GM12874 (cell line): ENCODE data around the gene ZNF783.

Experiments
- TF ChIP-seq, protein P1 (sequence below): IDR thresholded peaks from 2 replicates; pipeline ENCODE4 v1.5.1; 2011; ENCODE audit warnings: low read depth, mild to moderate bottlenecking, control low read depth, low read length, moderate library complexity; ENCODE audit not compliant: insufficient read depth

The ZNF783 gene

DNA sequence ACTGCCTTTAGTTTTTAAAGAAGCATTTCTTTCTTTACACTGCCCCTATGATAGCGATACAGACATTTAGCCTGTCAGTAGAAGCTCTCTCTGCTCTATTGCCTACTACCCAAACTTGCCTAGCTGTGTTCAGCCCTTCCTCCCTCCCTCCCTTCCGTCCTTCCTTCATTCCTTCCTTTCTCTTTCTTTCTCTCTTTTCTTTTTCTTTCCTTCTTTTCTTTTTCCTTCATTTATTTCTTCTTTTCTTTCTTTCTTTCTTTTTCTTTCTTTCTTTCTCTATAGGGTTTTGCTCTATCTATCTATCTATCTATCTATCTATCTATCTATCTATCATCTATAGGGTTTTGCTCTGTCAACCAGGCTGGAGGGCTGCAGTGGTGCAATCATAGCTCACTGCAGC is 29.6 kb upstream of the ZNF783 start:
- TF ChIP-seq, protein P1, sequence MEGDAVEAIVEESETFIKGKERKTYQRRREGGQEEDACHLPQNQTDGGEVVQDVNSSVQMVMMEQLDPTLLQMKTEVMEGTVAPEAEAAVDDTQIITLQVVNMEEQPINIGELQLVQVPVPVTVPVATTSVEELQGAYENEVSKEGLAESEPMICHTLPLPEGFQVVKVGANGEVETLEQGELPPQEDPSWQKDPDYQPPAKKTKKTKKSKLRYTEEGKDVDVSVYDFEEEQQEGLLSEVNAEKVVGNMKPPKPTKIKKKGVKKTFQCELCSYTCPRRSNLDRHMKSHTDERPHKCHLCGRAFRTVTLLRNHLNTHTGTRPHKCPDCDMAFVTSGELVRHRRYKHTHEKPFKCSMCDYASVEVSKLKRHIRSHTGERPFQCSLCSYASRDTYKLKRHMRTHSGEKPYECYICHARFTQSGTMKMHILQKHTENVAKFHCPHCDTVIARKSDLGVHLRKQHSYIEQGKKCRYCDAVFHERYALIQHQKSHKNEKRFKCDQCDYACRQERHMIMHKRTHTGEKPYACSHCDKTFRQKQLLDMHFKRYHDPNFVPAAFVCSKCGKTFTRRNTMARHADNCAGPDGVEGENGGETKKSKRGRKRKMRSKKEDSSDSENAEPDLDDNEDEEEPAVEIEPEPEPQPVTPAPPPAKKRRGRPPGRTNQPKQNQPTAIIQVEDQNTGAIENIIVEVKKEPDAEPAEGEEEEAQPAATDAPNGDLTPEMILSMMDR: no peak

DNA sequence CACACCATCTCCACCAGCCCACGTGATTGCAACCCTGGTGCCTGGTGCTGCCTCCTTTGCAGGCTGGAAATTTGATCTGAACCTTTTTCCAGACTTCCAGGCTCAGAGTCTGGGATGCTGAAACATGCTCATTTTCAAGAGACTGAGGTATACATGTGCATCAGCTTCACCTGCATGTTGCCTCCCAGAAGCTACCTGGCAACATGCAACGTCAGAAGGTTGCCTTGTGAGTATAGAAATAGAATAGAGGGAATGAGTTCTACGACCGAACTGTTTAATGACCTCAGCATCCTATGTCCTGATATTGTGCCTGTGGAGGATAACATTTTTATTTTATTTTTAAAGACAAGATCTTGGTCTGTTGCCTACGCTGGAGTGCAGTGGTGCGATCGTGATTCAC is 24.5 kb upstream of the ZNF783 start:
- TF ChIP-seq, protein P1: no peak

DNA sequence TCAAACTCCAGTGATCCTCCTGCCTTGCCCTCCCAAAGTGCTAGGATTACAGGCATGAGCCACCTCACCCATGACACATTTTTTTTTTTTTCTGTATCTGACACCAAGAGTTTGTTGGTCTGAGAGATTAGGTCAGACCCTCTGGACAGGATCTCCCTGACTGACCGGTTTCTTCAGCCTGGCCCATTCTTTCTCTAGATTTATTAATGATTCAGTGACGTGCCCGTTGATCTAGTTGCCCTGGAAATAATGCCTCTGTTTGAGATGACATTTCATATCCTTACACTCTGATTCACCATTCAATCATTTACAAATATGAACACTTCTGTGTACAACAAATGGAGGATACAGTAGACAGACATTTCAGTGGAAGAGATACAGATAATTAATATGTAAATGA is 23.9 kb upstream of the ZNF783 start:
- TF ChIP-seq, protein P1: no peak

DNA sequence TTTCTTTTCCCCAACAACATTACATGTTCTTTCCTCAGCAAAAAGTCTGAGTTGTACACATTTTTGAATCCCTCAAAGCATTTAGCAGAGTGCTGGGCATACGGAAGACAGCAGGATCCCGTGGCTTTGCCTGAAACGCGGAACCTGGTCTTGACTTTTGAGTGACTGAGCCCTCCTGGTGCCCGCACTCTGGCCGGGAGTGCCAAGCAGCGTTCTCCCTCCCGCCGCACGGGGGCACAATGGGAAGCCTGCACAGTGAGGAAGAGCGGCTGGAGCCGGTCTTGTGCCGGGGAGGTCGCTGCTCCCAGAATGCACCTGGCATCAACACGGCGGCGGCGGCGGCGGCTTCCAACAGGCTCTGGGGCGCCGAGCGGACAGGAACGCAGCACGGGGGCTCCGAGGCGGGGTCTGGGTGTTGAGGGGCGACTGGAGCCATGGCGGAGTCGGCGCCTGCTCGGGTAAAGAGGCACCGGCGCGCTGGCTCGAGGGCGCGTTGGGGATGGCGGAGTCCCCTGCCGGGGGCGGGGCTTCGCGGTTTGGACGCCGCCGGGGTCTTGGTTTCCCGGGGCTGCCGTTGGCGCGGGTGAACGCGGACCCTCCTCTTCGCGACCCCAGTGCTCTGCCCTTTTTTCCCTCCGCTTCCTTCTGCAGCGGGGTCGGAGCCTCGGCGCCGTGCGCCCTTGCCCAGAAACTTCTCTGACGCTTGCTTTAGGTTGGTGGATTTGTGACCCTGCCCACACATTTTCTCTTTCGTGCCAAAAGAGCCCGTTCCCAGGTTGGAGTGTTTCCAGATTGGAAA is 22.5 kb upstream of the ZNF783 start, which contains the start of gene ZNF212:
TSS of gene ZNF212 (plus strand) at position 307 of the 799 bp plus-strand sequence. CDS start at position 435, 128 bp downstream.
- TF ChIP-seq, protein P1: peak; percentile 89

DNA sequence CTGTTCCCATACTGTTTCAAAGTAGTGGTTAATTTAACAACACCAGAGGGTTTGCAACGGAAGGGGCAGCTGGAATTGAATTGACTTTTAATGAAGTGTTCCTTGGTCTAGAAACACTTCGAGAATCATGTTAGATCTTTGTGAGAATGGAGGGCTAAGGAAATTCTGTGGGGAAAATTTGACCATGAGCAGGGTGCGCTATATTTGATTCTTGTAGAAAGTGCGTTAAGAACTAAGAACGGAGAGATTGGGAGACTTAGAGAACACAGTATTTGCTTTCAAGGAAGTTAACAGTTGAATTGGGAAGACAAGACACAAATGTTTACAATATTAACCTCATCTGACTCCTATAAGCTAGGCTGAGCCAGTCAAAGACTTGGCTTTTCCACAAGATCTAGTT is 21.4 kb upstream of the ZNF783 start:
- TF ChIP-seq, protein P1: no peak

DNA sequence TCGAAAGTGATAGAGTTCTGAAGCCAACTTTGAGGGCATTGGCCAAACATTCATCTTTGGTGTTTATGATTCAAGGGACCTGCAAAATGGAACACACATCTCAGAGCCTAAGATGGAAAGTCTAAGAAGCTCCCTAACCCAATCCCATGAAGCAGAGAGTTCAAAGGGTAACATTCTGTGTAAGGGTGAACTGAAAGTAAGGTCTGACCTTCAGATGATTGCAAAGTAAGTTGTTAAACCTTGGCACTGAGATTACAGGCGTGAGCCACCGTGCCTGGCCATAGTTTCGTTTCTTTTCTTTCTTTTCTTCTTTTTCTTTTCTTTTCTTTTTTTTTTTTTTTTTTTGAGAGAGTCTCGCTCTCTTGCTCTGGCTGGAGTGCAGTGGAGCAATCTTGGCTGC is 20.3 kb upstream of the ZNF783 start:
- TF ChIP-seq, protein P1: no peak

DNA sequence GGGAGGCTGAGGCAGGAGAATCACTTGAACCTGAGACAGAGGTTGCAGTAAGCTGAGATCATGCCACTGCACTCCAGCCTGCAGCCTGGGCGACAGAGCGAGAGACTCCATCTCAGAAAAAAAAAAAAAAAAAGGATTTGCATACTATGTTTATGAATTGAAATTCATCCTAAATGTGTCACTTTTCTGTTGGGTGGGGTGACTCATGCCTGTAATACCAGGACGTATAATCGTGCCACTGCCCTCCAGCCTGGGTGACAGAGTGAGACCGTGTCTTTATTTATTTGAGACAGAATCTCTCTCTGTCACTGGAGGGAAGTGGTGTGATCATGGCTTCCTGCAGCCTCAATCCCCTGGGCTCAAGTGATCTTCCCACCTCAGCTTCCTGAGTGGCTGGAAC is 16.8 kb upstream of the ZNF783 start:
- TF ChIP-seq, protein P1: no peak
